CD14-positive monocyte (primary cell): Measurements from ENCODE around the gene SPAG16. TPM values are rescaled to one million over a fixed set of nuclear protein-coding genes. Genes with fewer than 3 reads are reported as not detected.

Experiments used
- DNase-seq, 3 donors: peaks; one replicate each; pipeline ENCODE4 v3.0.0-alpha.2; 2011 to 2022
- H2AFZ ChIP-seq: 2 replicates; pipeline ENCODE4 v1.6.0; 2012; ENCODE audit warnings: mild to moderate bottlenecking, low read depth, low read length, inconsistent platforms; ENCODE audit not compliant: insufficient read depth, poor library complexity, severe bottlenecking
- H3K27ac ChIP-seq, 2 donors: 1 replicate in 1 of 2; 2 replicates in 1 of 2; pipeline ENCODE4 v1.5.1; 2012 to 2013; ENCODE audit warnings: low read length in 2 of 2, control low read depth in 1 of 2, inconsistent platforms in 1 of 2, low read depth in 1 of 2, mild to moderate bottlenecking in 1 of 2
- H3K27me3 ChIP-seq, 2 donors: one replicate each; pipeline versions ENCODE4 v1.6.0 to v1.6.1; 2011 to 2013; ENCODE audit warnings: low read length in 2 of 2; ENCODE audit not compliant: control insufficient read depth in 2 of 2, insufficient read depth in 2 of 2
- H3K36me3 ChIP-seq, 2 donors: replicated peaks in 1 of 2; 1 replicate in 1 of 2; 2 replicates in 1 of 2; pipeline versions ENCODE4 v1.5.1 to v1.6.1; 2012 to 2013; ENCODE audit warnings: low read length in 2 of 2, control low read depth in 1 of 2, inconsistent platforms in 1 of 2, mild to moderate bottlenecking in 1 of 2; ENCODE audit not compliant: insufficient read depth in 2 of 2, control insufficient read depth in 1 of 2
- H3K4me1 ChIP-seq, 2 donors: 1 replicate in 1 of 2; 2 replicates in 1 of 2; pipeline versions ENCODE4 v1.5.1 to v1.6.1; 2012 to 2013; ENCODE audit warnings: low read length in 2 of 2, control low read depth in 1 of 2, inconsistent platforms in 1 of 2, mild to moderate bottlenecking in 1 of 2, moderate library complexity in 1 of 2; ENCODE audit not compliant: insufficient read depth in 2 of 2, control insufficient read depth in 1 of 2
- H3K4me2 ChIP-seq: replicated peaks from 2 replicates; pipeline ENCODE3; 2012; ENCODE audit warnings: low read length, moderate library complexity, mild to moderate bottlenecking; ENCODE audit not compliant: poor library complexity, severe bottlenecking; ENCODE audit errors: extremely low read depth
- H3K4me3 ChIP-seq, 3 experiments: fragments of 200-600 bp in 1 of 3; sonication (generic) in 1 of 3; replicated peaks in 1 of 3; 1 replicate in 2 of 3; 2 replicates in 1 of 3; pipeline ENCODE4 v1.5.1; 2011 to 2013; ENCODE audit warnings: low read length in 3 of 3, mild to moderate bottlenecking in 3 of 3, control low read depth in 2 of 3, low read depth in 2 of 3, inconsistent platforms in 1 of 3, moderate library complexity in 1 of 3
- H3K79me2 ChIP-seq: 2 replicates; pipeline ENCODE4 v1.6.0; 2012; ENCODE audit warnings: mild to moderate bottlenecking, control low read depth, inconsistent platforms, low read length, moderate library complexity; ENCODE audit not compliant: insufficient read depth
- H3K9ac ChIP-seq: 2 replicates; pipeline ENCODE4 v1.6.0; 2017; ENCODE audit warnings: low read length, mild to moderate bottlenecking; ENCODE audit not compliant: insufficient read depth, poor library complexity, severe bottlenecking
- H3K9me3 ChIP-seq, 2 donors: replicated peaks in 1 of 2; 1 replicate in 1 of 2; 2 replicates in 1 of 2; pipeline versions ENCODE4 v1.5.1 to v1.6.1; 2012 to 2013; ENCODE audit warnings: low read length in 2 of 2, control low read depth in 1 of 2; ENCODE audit not compliant: control insufficient read depth in 1 of 2, insufficient read depth in 1 of 2
- H4K20me1 ChIP-seq: 2 replicates; pipeline ENCODE4 v1.6.0; 2012; ENCODE audit warnings: mild to moderate bottlenecking, low read length, control low read depth, moderate library complexity; ENCODE audit not compliant: insufficient read depth
- H3K27ac Mint-ChIP-seq, 7 donors: one replicate each; pipeline ENCODE4 v1.8.0; 2020; ENCODE audit warnings: mild to moderate bottlenecking in 7 of 7, mixed read lengths in 7 of 7, moderate library complexity in 6 of 7, inconsistent platforms in 2 of 7
- H3K27me3 Mint-ChIP-seq, 3 donors: one replicate each; pipeline ENCODE4 v1.8.0; 2021 to 2022; ENCODE audit warnings: low read depth in 3 of 3, mild to moderate bottlenecking in 3 of 3, mixed read lengths in 3 of 3, moderate library complexity in 3 of 3, inconsistent platforms in 1 of 3
- H3K36me3 Mint-ChIP-seq, 2 donors: one replicate each; pipeline ENCODE4 v1.8.0; 2020; ENCODE audit warnings: mixed read lengths in 2 of 2, inconsistent platforms in 1 of 2, mild to moderate bottlenecking in 1 of 2
- H3K4me1 Mint-ChIP-seq: one replicate; pipeline ENCODE4 v1.8.0; 2020; ENCODE audit warnings: mild to moderate bottlenecking, mixed read lengths
- H3K4me3 Mint-ChIP-seq, 2 donors: one replicate each; pipeline ENCODE4 v1.8.0; 2020; ENCODE audit warnings: mild to moderate bottlenecking in 2 of 2, mixed read lengths in 2 of 2, moderate library complexity in 1 of 2
- H3K9me3 Mint-ChIP-seq, 7 donors: one replicate each; pipeline ENCODE4 v1.8.0; 2020 to 2022; ENCODE audit warnings: mixed read lengths in 7 of 7, mild to moderate bottlenecking in 6 of 7, moderate library complexity in 6 of 7, inconsistent platforms in 2 of 7
- WGBS: methylation state at CpG from one replicate; pipeline ENCODE4 v1.1.5; 2013; ENCODE audit warnings: missing lambda C conversion rate; ENCODE audit not compliant: insufficient coverage; 5-methylcytosine and 5-hydroxymethylcytosine counted together
- intact Hi-C, 2 donors: fragments of 100-400 bp; cut with micrococcal nuclease; formaldehyde crosslinking; loops; one replicate each; pipeline versions ENCODE4 v1.15.0 to v1.15.1; 2023
- polyA plus RNA-seq, 3 donors: library from polyadenylated mRNA; depleted of rRNA in 1 of 3; unstranded in 2 of 3; stranded (reverse) in 1 of 3; fragments of 300-500 nt in 2 of 3; fragments of >200 nt in 1 of 3; fragmentation: Illumina TruSeq in 2 of 3; gene quantifications; 1 replicate in 2 of 3; 2 replicates in 1 of 3; pipeline ENCODE4 v1.2.3, GENCODE V29; 2012 to 2021
- TF ChIP-seq, protein P1 (sequence below): fragments of 200-600 bp; IDR thresholded peaks from one replicate; pipeline ENCODE4 v1.8.0; 2022; ENCODE audit warnings: antibody characterized with exemption, mild to moderate bottlenecking

Gene SPAG16
- polyA plus RNA-seq, 3 donors: 0.12 to 0.30 TPM; not detected in 1

DNA sequence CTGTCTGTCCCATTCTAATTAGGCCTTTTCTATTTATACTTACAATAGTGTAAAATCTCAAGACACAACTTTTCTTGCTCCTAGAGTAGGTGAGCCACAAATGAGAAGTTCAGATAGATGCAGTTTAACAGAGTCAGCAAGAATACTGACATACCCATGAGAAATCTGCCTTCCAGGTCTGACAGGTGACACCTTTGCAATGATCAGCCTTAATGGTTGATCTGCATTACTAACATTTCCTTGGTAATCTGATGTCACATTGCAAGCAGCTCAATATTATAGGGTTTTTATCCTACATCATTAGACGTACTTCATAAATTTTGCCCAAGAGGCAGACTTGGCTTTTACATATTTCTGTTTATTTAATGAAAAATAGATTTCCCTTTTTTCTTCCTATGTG lies 767.3 kb downstream of the SPAG16 start:
- Histone ChIP-seq H3K9me3 (no peaks in the 10 kb centered on the region), H3K9ac (no peak overlapping the region), H4K20me1 (no peaks in the 10 kb centered on the region), H3K27ac (no peak overlapping the region), H2AFZ (no peak overlapping the region), H3K4me3 (no peak overlapping the region), H3K4me1 (no peaks in the 10 kb centered on the region), H3K27me3 (no peaks in the 10 kb centered on the region), H3K79me2 (no peaks in the 10 kb centered on the region), H3K36me3 (no peaks in the 10 kb centered on the region), H3K4me2 (no peak overlapping the region)
- H3K4me3 Mint-ChIP-seq: no peak overlapping the region
- WGBS: no CpG with 5 or more reads among the region's 1 CpG
- H3K27ac Mint-ChIP-seq: no peak overlapping the region
- no peaks in the 10 kb centered on the region for H3K36me3 Mint-ChIP-seq
- H3K9me3 Mint-ChIP-seq: peaks cover 0 to 2% (median 0%) of the 10 kb centered on the region in 7 donors
- intact Hi-C loops: no loop called here
- no peak for DNase-seq
- no peaks in the 10 kb centered on the region for H3K27me3 Mint-ChIP-seq
- TF ChIP-seq, protein P1, sequence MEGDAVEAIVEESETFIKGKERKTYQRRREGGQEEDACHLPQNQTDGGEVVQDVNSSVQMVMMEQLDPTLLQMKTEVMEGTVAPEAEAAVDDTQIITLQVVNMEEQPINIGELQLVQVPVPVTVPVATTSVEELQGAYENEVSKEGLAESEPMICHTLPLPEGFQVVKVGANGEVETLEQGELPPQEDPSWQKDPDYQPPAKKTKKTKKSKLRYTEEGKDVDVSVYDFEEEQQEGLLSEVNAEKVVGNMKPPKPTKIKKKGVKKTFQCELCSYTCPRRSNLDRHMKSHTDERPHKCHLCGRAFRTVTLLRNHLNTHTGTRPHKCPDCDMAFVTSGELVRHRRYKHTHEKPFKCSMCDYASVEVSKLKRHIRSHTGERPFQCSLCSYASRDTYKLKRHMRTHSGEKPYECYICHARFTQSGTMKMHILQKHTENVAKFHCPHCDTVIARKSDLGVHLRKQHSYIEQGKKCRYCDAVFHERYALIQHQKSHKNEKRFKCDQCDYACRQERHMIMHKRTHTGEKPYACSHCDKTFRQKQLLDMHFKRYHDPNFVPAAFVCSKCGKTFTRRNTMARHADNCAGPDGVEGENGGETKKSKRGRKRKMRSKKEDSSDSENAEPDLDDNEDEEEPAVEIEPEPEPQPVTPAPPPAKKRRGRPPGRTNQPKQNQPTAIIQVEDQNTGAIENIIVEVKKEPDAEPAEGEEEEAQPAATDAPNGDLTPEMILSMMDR: no peak
- no peaks in the 10 kb centered on the region for H3K4me1 Mint-ChIP-seq

DNA sequence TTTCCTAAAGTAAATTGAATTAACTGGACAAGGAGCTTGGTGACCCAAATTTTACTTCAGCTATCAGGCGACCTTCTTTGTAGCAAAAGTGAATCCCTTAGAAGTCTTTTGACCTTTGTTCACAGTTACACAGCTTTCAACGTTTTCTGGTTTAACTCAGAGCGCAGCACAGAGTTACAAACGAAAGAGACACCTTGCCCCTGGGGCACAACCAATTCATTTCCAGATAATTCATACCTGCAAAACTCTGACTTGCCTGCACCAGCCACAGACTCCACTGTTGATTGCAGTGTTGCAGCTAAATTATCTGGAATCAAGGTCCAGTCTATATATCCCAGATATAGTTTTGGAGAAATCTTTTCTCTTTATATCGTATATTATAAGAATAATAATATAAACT lies 768.0 kb downstream of the SPAG16 start:
- no peak overlapping the region for H3K4me2 ChIP-seq
- WGBS: 79% methylated on average over 4 of the region's 5 CpGs
- intact Hi-C loops: no loop called here
- TF ChIP-seq, protein P1: no peak
- no peaks in the 10 kb centered on the region for H3K36me3 ChIP-seq
- H4K20me1 ChIP-seq: no peaks in the 10 kb centered on the region
- H3K9me3 Mint-ChIP-seq: peaks cover 0 to 2% (median 0%) of the 10 kb centered on the region in 7 donors
- H3K27ac Mint-ChIP-seq: no peak overlapping the region
- H3K4me1 Mint-ChIP-seq: no peaks in the 10 kb centered on the region
- H3K4me3 ChIP-seq: no peak overlapping the region
- no peaks in the 10 kb centered on the region for H3K79me2 ChIP-seq
- H3K9me3 ChIP-seq: no peaks in the 10 kb centered on the region
- DNase-seq: no peak
- H3K27ac ChIP-seq: no peak overlapping the region
- H3K9ac ChIP-seq: no peak overlapping the region
- H3K27me3 ChIP-seq: no peaks in the 10 kb centered on the region
- no peaks in the 10 kb centered on the region for H3K36me3 Mint-ChIP-seq
- no peak overlapping the region for H3K4me3 Mint-ChIP-seq
- H2AFZ ChIP-seq: no peak overlapping the region
- H3K27me3 Mint-ChIP-seq: no peaks in the 10 kb centered on the region
- H3K4me1 ChIP-seq: no peaks in the 10 kb centered on the region
